Measurements from ENCODE around the gene SCYL1. TPM values are rescaled to one million over a fixed set of nuclear protein-coding genes. Genes with fewer than 3 reads are reported as not detected.

SCYL1 gene
- total RNA-seq, 1 experiment from 2014 or later, result 53.6 TPM

- CTCF ChIA-PET, result no interaction called here
- no peak overlapping the region for H3K27ac Mint-ChIP-seq (ENCODE audit: unreplicated experiment)
- peaks cover 69% of the 10 kb centered on the region for H3K36me3 Mint-ChIP-seq (ENCODE audit: insufficient read depth, unreplicated experiment)
- intact Hi-C loops (cut with micrococcal nuclease; ENCODE audit: unreplicated experiment), result no loop called here
- no peak for DNase-seq
- BruUV-seq (replicated peaks), result no TSS peak
- TF ChIP-seq, protein P1, sequence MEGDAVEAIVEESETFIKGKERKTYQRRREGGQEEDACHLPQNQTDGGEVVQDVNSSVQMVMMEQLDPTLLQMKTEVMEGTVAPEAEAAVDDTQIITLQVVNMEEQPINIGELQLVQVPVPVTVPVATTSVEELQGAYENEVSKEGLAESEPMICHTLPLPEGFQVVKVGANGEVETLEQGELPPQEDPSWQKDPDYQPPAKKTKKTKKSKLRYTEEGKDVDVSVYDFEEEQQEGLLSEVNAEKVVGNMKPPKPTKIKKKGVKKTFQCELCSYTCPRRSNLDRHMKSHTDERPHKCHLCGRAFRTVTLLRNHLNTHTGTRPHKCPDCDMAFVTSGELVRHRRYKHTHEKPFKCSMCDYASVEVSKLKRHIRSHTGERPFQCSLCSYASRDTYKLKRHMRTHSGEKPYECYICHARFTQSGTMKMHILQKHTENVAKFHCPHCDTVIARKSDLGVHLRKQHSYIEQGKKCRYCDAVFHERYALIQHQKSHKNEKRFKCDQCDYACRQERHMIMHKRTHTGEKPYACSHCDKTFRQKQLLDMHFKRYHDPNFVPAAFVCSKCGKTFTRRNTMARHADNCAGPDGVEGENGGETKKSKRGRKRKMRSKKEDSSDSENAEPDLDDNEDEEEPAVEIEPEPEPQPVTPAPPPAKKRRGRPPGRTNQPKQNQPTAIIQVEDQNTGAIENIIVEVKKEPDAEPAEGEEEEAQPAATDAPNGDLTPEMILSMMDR (IDR thresholded peaks at IDR 0.05; ENCODE audit: unreplicated experiment), result no peak
- H3K4me1 Mint-ChIP-seq (ENCODE audit: low read depth, unreplicated experiment), result peaks cover 1% of the 10 kb centered on the region
- H3K9me3 Mint-ChIP-seq (ENCODE audit: low read depth, unreplicated experiment), result no peaks in the 10 kb centered on the region
- H3K27me3 Mint-ChIP-seq (ENCODE audit: unreplicated experiment), result no peaks in the 10 kb centered on the region
- no peak overlapping the region for H3K4me3 Mint-ChIP-seq (ENCODE audit: low read depth, unreplicated experiment)
Measured at GRCh38 chr11:65536412-65537295, 11.8 kb downstream of the SCYL1 start.

- no peak for DNase-seq
- Mint-ChIP-seq H3K27me3 (ENCODE audit: unreplicated experiment) (no peaks in the 10 kb centered on the region), H3K36me3 (ENCODE audit: insufficient read depth, unreplicated experiment) (peaks cover 72% of the 10 kb centered on the region), H3K4me1 (ENCODE audit: low read depth, unreplicated experiment) (peaks cover 7% of the 10 kb centered on the region), H3K9me3 (ENCODE audit: low read depth, unreplicated experiment) (no peaks in the 10 kb centered on the region), H3K4me3 (ENCODE audit: low read depth, unreplicated experiment) (no peak overlapping the region), H3K27ac (ENCODE audit: unreplicated experiment) (no peak overlapping the region)
- CTCF ChIA-PET, result no interaction called here
- no TSS peak for BruUV-seq (replicated peaks)
- intact Hi-C loops (cut with micrococcal nuclease; ENCODE audit: unreplicated experiment), result no loop called here
- TF ChIP-seq, protein P1 (IDR thresholded peaks at IDR 0.05; ENCODE audit: unreplicated experiment), result no peak
Measured at GRCh38 chr11:65537296-65537597, 12.4 kb downstream of the SCYL1 start.

GRCh38 chr11:65537620-65538231, 12.8 kb downstream of the SCYL1 start:
- intact Hi-C loops (cut with micrococcal nuclease; ENCODE audit: unreplicated experiment), result no loop called here
- TF ChIP-seq, protein P1 (IDR thresholded peaks at IDR 0.05; ENCODE audit: unreplicated experiment), result no peak
- H3K4me3 Mint-ChIP-seq (ENCODE audit: low read depth, unreplicated experiment), result no peak overlapping the region
- no peaks in the 10 kb centered on the region for H3K27me3 Mint-ChIP-seq (ENCODE audit: unreplicated experiment)
- no TSS peak for BruUV-seq (replicated peaks)
- no peaks in the 10 kb centered on the region for H3K9me3 Mint-ChIP-seq (ENCODE audit: low read depth, unreplicated experiment)
- peaks cover 12% of the 10 kb centered on the region for H3K4me1 Mint-ChIP-seq (ENCODE audit: low read depth, unreplicated experiment)
- CTCF ChIA-PET, result no interaction called here
- peaks cover 77% of the 10 kb centered on the region for H3K36me3 Mint-ChIP-seq (ENCODE audit: insufficient read depth, unreplicated experiment)
- H3K27ac Mint-ChIP-seq (ENCODE audit: unreplicated experiment), result no peak overlapping the region
- DNase-seq, result no peak

GRCh38 chr11:65538232-65538914, 13.5 kb downstream of the SCYL1 start:
- Mint-ChIP-seq H3K36me3 (ENCODE audit: insufficient read depth, unreplicated experiment) (peaks cover 78% of the 10 kb centered on the region), H3K27me3 (ENCODE audit: unreplicated experiment) (no peaks in the 10 kb centered on the region), H3K4me3 (ENCODE audit: low read depth, unreplicated experiment) (no peak overlapping the region), H3K4me1 (ENCODE audit: low read depth, unreplicated experiment) (peaks cover 15% of the 10 kb centered on the region), H3K27ac (ENCODE audit: unreplicated experiment) (no peak overlapping the region), H3K9me3 (ENCODE audit: low read depth, unreplicated experiment) (no peaks in the 10 kb centered on the region)
- CTCF ChIA-PET, result no interaction called here
- intact Hi-C loops (cut with micrococcal nuclease; ENCODE audit: unreplicated experiment), result no loop called here
- TF ChIP-seq, protein P1 (IDR thresholded peaks at IDR 0.05; ENCODE audit: unreplicated experiment), result no peak
- no peak for DNase-seq
- BruUV-seq (replicated peaks), result TSS peak; percentile 75
